GM12875 (cell line): Measurements from ENCODE around the gene PIK3R3.

ENCODE experiments used
- H3K4me3 ChIP-seq: one replicate; pipeline ENCODE4 v1.5.1; 2011; ENCODE audit warnings: low read depth, low read length, control low read depth
- TF ChIP-seq, protein P1 (sequence below): IDR thresholded peaks from 2 replicates; pipeline ENCODE4 v1.5.1; 2011; ENCODE audit warnings: low read depth, mild to moderate bottlenecking, control low read depth, inconsistent platforms, low read length, moderate library complexity, borderline replicate concordance; ENCODE audit not compliant: insufficient read depth

The PIK3R3 gene

DNA sequence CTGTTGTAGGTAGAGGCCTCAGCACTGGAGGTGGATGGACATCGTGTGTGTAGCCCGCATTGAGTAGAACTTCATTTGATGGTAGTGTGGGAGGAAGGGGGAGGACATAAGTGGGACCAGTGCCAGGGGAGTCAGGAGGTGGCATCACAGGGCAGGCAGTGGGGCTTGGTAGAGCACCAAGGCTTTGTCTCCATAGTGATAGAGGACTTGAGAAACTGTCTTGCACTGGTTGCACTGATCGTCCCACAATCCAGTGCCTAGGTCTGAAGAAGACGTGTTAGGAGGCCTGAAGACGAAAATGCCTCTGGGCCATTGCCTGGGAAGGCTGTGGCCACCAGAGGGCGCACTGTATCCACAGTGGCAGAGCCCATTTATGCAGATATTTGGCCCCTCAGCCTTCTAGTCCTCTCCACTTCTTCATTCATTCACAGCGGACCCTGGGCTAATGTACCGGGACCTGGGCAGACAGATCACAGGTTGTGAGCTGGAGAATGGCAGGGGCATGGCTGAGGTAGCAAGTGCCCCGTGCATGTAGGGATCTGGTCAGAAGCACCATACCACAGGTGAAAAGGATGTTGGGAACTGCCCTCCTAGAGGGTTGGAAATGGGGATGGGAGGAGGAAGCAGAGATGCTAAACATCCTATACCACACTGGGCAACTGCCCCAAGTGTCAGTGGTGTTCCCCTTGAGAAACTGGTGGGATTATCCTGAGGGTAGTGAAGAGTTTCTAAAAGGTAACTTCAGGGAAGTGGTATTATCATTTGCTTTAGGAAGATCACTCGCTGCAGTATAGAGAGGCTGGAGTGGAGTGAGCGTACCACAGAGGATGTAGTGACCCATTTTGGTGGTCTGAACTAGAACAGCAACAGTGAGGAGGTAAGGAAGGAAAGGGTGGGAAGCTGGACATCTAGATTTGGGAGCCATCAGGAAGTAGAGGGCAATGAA lies 95.3 kb downstream of the PIK3R3 start:
- H3K4me3 ChIP-seq, result no peak overlapping the region
- TF ChIP-seq, protein P1, sequence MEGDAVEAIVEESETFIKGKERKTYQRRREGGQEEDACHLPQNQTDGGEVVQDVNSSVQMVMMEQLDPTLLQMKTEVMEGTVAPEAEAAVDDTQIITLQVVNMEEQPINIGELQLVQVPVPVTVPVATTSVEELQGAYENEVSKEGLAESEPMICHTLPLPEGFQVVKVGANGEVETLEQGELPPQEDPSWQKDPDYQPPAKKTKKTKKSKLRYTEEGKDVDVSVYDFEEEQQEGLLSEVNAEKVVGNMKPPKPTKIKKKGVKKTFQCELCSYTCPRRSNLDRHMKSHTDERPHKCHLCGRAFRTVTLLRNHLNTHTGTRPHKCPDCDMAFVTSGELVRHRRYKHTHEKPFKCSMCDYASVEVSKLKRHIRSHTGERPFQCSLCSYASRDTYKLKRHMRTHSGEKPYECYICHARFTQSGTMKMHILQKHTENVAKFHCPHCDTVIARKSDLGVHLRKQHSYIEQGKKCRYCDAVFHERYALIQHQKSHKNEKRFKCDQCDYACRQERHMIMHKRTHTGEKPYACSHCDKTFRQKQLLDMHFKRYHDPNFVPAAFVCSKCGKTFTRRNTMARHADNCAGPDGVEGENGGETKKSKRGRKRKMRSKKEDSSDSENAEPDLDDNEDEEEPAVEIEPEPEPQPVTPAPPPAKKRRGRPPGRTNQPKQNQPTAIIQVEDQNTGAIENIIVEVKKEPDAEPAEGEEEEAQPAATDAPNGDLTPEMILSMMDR, result peak; percentile 94

DNA sequence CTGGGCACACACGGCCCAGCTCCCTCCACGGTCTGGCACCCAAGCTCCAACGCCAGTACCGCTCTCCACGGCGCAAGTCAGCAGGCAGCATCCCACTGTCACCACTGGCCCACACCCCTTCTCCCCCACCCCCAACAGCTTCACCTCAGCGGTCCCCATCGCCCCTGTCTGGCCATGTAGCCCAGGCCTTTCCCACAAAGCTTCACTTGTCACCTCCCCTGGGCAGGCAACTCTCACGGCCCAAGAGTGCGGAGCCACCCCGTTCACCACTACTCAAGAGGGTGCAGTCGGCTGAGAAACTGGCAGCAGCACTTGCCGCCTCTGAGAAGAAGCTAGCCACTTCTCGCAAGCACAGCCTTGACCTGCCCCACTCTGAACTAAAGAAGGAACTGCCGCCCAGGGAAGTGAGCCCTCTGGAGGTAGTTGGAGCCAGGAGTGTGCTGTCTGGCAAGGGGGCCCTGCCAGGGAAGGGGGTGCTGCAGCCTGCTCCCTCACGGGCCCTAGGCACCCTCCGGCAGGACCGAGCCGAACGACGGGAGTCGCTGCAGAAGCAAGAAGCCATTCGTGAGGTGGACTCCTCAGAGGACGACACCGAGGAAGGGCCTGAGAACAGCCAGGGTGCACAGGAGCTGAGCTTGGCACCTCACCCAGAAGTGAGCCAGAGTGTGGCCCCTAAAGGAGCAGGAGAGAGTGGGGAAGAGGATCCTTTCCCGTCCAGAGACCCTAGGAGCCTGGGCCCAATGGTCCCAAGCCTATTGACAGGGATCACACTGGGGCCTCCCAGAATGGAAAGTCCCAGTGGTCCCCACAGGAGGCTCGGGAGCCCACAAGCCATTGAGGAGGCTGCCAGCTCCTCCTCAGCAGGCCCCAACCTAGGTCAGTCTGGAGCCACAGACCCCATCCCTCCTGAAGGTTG lies 97.6 kb downstream of the PIK3R3 start:
- no peak overlapping the region for H3K4me3 ChIP-seq
- TF ChIP-seq, protein P1, result no peak

DNA sequence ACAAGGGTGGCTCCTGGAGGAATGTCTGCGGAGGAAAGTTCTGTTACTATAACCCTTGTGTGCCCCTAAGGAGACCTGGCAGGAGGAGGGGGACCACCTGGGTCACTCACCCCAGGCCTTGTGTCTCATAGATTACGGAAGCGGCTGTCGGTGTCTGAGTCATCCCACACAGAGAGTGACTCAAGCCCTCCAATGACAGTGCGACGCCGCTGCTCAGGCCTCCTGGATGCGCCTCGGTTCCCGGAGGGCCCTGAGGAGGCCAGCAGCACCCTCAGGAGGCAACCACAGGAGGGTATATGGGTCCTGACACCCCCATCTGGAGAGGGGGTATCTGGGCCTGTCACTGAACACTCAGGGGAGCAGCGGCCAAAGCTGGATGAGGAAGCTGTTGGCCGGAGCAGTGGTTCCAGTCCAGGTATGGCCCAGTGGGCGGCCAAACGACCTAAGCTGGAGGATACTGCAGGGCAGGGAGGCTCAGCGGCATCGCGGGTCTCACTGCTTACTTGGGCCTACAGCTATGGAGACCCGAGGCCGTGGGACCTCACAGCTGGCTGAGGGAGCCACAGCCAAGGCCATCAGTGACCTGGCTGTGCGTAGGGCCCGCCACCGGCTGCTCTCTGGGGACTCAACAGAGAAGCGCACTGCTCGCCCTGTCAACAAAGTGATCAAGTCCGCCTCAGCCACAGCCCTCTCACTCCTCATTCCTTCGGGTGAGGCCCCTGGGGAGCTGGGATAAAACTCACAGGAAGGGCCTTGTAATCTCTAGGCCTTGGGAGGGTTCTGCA lies 101.4 kb downstream of the PIK3R3 start:
- H3K4me3 ChIP-seq, result no peak overlapping the region
- TF ChIP-seq, protein P1, result no peak

DNA sequence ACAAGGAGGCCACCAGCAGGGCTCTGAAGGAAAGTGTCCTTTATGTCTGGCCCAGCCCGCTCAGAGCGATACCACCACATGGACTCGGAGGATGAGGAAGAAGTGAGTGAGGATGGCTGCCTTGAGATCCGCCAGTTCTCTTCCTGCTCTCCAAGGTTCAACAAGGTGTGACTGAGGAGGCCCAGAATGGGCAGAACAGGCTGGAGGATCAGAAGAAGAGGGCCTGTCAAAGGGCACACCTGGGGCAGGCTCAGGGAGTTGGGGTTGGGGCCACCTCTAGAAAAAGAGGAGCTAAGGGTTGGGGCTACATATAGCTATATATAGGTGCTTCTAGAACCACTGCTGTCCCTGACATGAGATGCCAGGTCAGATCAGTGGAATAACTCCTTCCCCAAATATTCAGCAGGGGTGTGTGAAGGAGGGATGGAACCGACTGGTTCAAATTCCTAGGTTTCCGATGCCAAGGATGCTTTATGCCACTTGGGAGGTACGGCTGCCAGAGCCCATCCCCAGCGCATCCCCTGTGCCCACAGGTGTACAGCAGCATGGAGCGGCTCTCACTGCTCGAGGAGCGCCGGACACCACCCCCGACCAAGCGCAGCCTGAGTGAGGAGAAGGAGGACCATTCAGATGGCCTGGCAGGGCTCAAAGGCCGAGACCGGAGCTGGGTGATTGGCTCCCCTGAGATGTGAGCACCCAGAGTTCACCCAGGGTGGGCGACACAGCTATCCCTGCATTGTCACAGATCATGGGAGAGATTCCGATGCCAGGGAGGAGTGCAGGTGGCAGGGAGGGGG lies 102.2 kb downstream of the PIK3R3 start:
- TF ChIP-seq, protein P1, result no peak
- no peak overlapping the region for H3K4me3 ChIP-seq

DNA sequence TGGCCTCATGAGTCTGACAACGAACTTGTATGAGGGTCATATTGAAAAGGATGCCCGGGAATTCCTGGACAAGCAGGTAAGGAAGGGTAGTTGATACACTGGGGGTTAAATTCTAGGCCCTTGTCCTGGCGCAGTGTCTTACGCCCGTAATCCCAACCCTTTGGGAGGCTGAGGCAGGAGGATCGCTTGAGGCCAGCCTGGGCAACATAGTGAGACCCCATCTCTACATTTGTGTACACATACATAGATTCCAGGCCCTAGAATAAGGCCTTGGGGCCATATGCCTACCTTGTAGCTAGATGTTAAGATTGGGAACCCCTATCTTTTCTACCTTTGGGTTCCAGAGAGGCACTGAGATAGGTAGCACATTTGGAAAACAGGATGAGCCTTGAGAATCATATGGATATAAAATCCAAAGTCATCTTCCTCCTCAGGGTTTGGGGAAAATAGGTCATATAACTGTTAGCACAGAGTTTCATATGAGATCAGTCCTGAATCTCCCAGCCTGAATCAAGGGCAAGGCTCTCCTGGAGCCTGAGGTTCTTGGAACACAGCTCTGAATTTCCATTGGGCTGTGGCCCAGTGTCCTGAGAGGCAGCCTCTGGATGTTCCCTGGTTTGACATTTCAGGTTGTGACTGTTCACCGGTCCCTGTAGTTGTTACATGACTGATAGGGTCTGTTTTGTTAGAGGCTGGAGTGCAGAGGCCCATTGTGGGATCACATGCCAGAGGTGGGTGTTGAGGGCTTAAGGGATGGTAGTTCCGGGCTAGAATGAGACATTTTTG lies 104.4 kb downstream of the PIK3R3 start:
- no peak overlapping the region for H3K4me3 ChIP-seq
- TF ChIP-seq, protein P1, result no peak
